Measurements from ENCODE around the gene TEAD1.
"Not testable (repeated sequence)": the region's sequence is repeated elsewhere in the genome, so short reads cannot be mapped to it uniquely, and the experiment has no call there.

The TEAD1 gene

DNA sequence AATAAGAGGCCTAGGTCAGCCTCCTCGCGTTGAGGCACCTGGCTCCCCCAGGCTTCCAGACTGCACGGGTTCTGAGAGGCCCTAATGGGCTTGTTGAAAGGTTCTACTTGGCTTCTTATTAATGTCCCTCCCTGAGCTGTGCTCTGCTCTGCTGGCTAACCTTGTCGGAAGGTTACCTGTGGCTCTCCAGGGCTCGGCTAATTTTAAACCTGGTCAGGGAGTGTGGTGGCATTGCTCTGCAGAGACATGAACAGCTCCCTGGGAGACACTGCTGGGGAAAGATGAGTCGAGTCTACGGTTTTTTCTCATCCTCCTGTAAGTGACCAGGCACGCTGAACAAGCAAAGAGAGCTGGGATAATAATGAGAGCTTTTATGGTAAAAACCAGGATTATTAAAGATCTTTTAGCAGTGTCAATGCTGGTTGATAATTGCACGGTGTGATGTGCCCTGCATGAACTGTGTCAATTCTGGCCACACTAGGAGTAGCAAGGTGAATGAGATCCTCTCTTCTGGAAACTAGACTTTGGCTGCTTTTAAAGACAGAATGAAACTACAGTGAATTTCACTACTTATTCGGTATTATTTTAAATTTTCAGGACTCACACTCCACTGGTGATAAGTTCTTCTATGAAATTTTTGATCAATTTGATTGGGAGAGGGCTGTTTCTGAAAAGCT lies 70.7 kb downstream of the TEAD1 start:
- DNase-seq, result no peak

DNA sequence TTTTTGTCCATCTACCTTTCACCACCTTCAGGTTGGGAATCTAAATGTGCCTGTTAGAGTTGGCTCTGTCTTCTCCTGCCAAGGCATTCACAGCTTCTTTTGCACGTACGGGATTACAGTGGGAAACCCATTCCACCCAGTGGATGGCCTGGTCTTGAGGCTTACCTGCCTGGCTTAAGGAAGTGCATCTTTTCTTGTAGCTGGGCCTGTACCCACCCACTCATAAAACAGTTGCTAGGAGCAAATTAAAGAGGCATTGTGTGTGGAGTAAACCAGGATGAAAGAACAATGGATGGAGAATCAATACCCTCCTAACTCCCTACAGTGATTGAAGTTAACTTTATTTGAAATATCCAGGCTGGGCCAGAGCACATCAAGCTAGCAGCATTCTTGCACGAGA lies 71.6 kb downstream of the TEAD1 start:
- DNase-seq, result no peak

DNA sequence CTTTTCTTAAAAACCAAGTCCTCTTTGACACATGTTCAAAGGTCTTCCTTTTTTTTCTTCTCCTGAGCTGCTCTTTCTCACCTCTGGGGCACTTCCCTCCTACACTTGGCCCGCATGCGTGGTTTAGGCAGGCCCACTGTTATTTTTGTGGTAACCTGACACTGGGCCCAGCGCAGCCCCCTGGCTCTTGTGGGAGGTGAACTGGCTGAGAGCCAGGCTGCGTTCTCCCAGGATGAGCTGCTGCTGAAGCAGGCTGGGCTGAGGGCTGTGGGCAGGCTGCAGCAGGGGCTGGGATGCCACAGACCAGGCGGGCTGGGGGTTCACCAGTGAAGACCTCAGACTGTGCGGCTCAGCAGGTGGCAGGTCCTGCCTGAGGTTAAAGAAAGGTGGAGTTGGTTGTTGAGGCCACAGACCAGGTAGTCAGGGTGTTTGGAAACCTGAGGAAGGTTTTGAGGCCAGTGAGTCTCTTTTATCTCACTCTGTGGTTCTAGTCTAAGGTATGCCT lies 72.4 kb downstream of the TEAD1 start:
- DNase-seq, result no peak

DNA sequence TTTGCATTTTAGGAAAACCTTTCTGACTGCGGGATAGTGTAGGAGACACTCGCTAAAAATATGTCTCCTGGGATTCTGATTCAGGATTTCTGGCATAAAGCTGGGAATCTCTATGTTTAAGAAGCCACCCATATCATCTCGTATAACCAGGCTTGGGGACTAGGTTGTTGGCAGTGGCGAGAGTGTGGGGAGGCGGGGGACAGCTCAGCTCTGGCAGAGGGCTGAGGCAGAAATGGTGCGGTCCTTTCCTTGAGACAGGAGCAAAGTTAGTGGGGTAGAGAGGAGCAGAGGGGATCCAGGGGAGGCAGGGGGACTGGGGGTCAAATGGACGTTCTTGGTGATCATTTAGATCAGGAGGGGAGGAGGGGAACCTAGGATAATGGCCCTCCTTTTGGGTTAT lies 74.3 kb downstream of the TEAD1 start:
- no peak for DNase-seq

DNA sequence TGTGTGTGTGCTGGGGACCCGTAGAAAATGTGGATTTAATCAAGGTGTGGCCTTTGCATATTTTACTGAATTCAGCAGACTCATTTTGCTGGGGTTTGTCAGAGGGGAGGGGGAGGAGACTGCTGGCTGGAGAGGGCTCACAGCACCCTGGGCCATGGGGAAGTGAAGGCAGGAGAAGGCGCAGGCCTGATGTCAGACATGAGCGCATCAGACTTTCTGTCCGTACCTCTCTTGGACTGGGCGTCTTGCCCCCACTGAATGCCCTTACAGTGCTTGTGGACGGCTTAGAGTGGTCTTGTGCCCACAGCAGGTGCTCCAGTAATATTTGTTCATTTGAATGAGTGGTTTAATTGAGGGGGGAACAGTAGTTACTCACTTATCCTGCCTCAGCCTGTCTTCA lies 75.2 kb downstream of the TEAD1 start:
- no peak for DNase-seq

DNA sequence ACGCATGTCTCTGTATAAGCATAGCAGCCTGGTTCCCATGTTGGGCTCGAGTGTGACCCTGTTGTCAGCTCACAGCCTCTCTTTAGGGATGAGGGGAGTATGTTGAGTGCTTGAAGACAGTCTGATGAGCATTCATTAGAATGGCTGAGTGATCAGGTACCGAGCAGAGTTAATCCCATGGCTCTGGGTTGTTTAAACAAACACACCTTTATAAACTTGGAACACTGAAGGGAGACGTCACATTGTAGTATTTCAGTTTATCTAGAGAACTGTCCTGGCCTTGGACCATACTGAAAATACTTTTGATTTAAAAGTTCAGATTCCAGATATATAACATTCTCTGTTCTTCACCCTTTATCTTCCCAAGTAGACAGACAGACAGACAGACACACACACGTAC lies 76.0 kb downstream of the TEAD1 start:
- DNase-seq, result no peak

DNA sequence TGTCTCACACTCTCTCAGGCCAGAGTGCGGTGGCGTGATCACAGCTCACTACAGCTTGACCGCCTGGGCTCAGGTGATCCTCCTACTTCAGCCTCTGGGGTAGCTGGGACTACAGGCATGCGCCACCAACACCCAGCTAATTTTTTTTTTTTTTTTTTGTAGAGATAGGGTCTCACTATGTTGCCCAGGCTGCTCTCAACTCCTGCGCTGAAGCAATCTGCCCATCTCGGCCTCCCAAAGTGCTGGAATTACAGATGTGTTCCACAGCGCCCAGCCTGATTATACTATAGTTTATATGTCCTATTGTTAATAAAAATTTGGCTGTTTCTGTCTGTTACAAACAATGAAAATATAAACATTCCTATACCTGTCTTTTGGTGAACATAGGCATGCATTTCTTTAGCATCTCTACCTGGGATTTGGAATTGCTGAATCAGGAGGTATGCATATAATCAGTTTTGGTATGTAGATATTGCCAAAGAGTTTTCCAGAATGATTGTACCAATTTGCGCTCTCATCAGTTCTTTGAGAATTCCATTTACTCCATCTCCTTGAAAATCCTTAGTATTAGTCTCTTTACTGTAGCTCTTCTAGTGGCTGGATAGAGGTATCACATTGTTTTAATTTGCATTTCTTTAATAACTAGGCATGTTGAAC lies 78.8 kb downstream of the TEAD1 start:
- DNase-seq, result no peak

DNA sequence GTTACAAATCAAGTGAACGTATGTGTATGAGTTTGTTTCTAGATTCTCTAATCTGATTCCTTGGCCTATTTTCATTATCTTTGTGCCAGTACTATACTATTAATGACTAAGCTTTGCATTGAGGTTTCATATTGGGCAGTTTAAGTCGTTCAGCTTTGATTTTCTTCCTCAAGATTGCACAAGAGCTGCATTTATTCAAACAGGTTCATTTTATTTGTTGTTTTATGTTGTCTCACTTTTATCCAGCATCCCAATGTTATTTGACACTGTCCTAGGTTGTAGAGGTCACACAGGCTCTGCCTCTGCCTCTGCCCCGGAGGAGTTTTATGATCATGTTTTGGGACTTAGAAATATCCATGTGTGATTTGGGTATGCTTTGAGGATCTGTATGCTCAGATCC lies 79.8 kb downstream of the TEAD1 start:
- no peak for DNase-seq

DNA sequence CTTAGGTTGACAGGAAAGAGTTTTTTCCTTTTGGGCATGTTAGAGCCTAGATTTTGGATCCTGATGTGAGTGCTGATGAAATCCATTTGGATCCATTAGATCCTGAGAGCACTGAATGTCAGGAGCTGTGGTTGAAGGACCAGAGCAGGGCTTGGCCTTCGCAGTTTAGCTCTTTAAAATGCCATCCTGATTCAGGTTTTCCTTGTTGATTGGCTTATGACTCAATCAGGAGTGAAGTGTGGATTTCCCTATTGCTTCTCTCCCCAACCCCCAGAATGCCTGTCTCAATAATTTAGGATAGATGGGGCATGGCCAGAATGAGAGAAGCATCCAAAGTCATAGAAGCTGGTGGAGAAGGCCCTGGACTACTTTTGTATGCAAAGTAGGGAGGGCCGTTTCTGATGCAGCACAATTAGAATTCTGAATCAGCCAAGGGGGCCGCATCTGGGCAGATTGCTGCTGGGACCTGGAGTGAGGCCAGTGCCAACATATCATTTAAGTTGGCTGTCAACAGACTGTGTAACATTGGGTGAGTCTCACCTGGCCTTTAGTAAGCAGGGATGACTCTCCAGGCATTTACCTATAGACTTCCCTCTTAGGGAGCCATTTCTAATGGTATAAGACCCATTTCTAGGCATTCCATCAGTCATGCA lies 80.5 kb downstream of the TEAD1 start:
- no peak for DNase-seq

DNA sequence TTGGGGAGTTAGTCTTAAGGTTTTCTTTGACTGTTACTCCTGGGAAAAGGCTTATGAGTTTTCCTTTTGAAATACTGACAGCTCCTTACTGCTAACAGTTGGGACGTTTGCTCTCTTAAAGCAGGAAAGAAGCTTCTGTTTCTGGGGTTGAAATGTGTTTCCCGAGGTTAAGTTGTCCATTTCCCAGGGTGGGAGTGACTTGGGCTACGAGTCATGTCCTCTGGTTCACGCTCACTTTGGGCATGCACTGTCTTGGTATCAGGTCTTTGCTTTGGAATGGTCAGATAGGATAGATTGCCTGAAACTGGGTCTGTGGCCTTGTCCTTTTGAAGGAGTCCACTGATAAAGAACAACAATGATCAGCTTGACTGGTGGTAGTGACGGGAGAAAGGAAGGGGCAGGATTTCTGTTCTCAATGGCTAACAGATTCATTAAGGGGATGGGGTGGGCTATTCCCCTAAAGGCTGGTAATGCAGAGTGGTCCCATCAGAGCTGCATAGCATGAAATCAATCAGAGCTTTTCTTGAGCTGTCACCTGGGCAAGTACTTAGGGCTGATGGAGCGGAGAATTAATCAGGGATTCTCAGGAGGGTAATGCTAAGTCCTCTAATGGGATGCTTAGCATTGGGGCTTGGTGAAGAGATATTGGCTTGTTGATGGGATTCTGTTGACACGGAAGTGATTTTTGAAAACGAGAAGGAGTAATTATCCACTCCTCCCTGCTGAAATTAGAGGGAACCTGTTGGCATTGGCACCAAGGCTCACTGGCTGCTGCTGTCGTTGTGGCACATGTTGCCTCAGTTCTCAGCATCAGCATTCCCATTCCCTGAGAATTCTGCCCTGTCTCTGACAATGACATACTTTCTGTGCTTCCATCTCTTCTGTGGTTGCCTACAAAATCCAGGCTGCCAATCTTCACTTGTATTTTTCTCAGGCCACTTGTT lies 81.6 kb downstream of the TEAD1 start:
- no peak for DNase-seq

DNA sequence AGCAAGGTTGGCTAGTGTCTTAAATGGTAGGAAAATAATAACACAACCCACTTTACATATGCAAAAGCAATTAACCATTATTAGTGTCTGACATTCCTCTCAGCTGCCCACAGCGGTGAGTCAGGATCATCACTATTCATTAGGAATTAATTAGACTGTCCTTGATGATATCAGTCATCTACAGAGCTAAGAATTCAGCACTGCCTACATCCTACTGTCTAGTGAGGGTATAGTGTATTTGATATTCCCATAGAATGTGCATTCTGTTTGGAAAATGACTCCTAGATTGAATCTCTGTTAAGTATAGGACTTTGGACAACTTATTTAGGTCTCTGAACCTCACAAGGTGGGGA lies 82.2 kb downstream of the TEAD1 start:
- no peak for DNase-seq

DNA sequence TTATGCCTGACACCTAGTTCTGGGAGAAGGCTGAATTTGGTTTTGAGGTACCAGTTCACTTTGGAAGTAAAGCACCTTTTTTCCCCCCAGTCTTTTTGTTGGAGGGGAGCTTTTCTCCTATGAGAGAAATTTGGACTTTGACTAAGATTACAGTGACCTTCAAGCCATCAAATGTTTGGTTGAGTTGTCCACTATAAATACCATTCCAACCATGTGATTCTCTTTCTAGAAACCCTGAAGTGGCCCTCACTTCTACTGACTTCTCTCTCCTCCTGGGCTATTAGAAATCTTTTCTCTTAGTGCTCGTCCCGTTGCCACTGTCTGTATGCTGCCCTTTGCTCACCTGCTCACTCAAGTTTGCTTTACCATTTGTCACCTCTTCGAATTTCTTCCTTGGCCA lies 82.6 kb downstream of the TEAD1 start:
- no peak for DNase-seq

DNA sequence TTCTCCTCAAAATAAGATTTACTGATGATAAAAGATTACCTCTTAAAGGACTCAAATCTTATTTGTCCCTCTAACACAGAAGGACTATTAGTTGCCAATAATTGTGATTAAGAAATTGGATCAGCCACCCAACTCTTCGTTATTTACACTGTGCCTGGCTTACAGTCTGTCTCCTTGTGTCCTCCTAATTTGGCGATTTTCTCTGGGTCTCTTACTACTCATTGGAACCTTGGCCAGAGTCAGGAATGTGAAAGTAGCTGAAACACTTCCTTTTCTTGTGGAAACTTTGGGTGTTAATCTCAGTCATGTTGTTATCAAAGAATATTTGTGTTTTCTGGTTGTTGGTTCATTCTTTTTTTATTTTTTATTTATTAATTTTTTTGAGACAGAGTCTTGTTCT lies 83.2 kb downstream of the TEAD1 start:
- no peak for DNase-seq

DNA sequence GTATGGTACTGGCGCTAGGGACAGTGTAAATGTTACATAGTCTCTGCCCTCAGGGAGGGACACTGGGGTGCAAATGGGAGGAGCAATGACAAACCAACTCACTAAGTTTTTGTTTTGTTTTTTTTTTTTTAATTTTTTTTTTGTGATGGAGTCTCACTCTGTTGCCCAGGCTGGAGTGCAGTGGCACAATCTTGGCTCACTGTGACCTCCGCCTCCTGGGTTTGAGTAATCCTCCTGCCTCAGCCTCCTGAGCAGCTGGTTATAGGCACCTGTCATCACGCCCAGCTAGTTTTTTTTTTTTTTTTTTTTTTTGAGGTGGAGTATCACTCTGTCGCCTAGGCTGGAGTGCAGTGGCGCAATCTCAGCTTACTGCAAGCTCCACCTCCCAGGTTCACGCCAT lies 83.9 kb downstream of the TEAD1 start:
- not testable (repeated sequence) for DNase-seq

DNA sequence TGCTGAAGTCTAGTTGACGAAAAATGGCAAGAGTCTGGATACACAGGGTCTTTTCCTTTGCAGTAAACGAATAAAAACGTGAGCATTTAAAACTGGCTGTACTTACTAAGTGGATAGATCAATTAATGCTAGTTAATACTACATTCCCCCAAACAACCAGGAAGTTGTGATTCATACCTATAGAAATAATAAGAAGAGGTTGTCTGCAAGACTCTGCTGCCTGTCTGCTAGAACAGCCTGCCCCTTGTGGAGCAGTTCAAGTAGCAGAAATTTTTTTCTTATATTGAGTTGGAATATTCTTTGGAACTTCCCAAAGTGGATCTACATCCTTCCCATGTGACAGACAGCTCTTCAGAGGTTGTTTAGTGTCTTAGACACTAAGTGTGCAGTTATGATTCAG lies 86.8 kb downstream of the TEAD1 start:
- DNase-seq, result no peak

DNA sequence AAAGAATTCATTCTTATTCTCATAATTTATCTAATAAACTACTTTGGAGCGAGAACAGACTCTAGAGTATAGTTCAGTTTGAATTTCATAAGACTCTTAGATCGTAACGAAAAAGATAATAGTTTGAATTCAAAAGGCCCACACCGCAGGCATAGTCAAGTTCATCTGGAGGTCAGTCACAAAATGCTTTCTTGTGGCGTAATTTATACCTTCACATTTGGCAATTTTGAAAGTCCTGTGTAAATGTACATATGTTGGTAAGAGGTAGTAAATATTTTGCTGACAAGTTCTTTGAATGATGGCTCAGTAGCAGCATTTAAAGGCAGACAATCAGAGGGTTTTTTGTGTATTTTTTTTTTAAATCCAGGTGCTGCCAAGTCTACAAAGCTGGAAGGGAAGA lies 88.1 kb downstream of the TEAD1 start:
- no peak for DNase-seq

DNA sequence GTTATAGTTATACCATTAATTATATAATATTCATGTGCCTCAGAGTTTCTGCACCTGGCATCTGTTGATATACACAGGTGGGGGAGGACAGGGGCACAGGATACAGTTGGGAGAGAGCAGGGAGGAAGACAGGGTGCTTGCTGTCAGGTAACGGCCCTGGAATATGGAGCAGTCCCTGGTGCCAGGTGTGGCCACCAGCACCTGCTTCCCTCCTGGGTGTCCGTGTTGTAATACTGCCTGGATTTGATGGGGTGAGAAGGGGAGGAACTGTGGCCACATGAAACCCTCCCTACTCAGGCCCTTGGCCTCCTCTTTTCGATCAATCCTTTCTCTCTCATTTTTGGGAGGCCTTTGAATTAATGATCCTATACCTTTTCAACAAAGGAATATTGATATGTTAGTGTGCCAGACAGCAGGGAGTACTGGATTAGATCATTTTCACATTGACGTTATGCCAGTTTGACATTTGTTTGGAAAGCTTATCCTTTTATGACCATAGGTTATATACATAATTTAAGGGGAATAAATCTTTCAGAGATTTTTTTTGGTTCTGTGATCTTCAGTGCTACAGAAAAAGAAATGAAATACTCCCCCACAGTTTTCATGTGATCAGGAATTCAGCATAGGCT lies 88.6 kb downstream of the TEAD1 start:
- no peak for DNase-seq

DNA sequence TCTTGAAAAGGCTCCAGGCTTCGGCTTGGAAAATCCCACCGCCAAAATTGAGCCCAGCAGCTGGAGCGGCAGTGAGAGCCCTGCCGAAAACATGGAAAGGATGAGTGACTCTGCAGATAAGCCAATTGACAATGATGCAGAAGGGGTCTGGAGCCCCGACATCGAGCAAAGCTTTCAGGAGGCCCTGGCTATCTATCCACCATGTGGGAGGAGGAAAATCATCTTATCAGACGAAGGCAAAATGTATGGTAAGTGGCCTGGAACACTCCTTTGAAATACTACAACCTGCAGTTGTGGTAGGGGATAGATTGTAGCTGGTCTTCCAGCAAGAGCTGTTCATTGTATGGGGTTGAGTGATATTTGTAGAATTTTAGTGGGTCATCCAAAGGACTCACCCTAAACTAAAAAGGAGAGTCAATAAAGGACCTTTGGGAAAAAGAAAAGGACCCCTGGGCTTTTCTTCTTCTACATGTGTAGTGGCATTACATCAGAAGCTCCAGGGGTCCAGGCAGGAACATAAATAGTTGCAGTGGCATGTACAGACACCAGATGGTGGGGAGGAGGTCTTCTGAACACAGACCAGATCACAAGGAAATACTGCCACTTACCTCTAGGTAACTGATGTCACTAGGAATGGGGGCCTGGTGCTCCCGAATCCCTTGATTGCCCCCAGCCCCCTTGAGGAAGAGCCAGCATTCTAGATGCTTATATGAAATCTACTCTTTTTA lies 90.1 kb downstream of the TEAD1 start:
- DNase-seq, result no peak

DNA sequence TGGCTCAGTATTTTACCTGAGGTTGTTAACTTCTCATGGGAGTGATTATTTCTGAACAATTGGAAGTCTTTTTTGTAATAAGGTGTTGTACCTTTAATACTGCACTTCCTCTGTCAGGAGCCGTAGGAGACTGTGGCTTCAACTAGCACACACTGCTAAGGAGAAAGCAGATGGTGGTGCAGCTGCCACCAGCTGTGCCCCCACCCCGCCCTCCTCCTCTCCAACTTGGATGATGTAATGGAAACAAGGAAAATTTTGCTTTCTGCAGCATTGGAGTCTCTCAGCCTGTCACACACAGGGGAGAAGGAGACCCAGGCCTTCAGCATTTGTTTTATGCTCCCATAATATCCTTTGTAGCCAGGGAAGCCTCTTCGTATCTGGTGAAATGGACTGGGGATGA lies 91.2 kb downstream of the TEAD1 start:
- DNase-seq, result no peak

DNA sequence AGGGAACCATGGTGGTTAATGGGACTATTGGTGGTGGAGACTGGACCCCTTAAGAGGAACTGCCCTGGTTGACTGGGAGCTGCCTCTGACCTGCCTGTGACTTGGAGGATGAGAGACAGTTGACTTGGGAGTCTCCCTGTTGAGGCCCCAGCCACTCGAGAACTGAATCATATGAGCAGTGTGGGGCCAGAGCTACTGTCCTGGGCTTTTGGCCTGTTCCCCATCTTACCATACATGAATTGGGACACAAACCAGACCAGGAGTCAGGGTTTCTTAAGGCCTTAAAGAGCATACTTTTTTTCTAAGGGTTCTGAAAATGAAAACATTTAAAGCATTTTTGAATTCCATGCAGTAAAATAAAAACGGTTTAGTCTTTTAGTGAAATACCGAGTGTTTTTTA lies 92.8 kb downstream of the TEAD1 start:
- no peak for DNase-seq

DNA sequence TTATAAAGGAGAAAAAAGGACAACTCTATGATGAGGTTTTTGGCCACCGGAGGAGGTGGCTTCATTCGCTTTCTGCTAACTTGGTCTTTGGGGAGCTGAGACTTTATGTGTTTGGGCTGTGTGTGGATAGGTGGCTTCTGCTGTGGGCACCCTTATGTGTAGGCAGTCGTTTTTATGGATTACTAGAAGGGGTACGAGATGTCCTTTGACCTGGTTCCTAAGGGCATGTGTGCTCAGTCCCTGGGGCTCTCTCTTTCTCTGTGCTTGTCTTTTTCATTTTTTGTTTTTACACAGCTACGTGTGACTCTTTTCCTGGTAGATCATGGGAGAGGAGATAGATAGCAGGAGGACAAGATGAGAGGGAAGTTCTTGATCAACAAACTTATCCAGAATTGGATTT lies 93.4 kb downstream of the TEAD1 start:
- DNase-seq, result no peak

Measured in CD4-positive, alpha-beta T cell treated with Interleukin-1 beta for 1 hour (primary cell).